Measurements from ENCODE around the gene CAPN2.

The CAPN2 gene

GRCh38 chr1:223702735-223703667 lies 9.3 kb upstream of the CAPN2 start:
- no peak for DNase-seq

GRCh38 chr1:223703668-223704013 lies 8.7 kb upstream of the CAPN2 start:
- DNase-seq: no peak

GRCh38 chr1:223704921-223705878 lies 7.1 kb upstream of the CAPN2 start:
- DNase-seq: no peak

- no peak for DNase-seq
These were observed 6.0 kb upstream of the CAPN2 start for GRCh38 chr1:223706077-223706973.

GRCh38 chr1:223707256-223708000 lies 4.9 kb upstream of the CAPN2 start:
- no peak for DNase-seq

- DNase-seq: no peak
These were observed 4.4 kb upstream of the CAPN2 start for GRCh38 chr1:223708001-223708359.

- no peak for DNase-seq
These were observed 3.6 kb upstream of the CAPN2 start for GRCh38 chr1:223708651-223709268.

GRCh38 chr1:223709598-223709997 lies 2.7 kb upstream of the CAPN2 start:
- no peak for DNase-seq

GRCh38 chr1:223710179-223711133 lies 1.9 kb upstream of the CAPN2 start:
- DNase-seq: peak; percentile 39

- peak; percentile 67 for DNase-seq
These were observed 1.2 kb upstream of the CAPN2 start for GRCh38 chr1:223711173-223711572.

GRCh38 chr1:223711747-223712193 lies 569 bp upstream of the CAPN2 start:
- no peak for DNase-seq

- DNase-seq: no peak
These were observed 623 bp downstream of the CAPN2 start for GRCh38 chr1:223712850-223713474.

- no peak for DNase-seq
These were observed 1.4 kb downstream of the CAPN2 start for GRCh38 chr1:223713546-223714420.

- no peak for DNase-seq
These were observed 2.0 kb downstream of the CAPN2 start for GRCh38 chr1:223714421-223714724.

- DNase-seq: no peak
These were observed 2.7 kb downstream of the CAPN2 start for GRCh38 chr1:223714849-223715603.

GRCh38 chr1:223715604-223716172 lies 3.3 kb downstream of the CAPN2 start:
- DNase-seq: peak; percentile 48

- peak; percentile 62 for DNase-seq
These were observed 4.0 kb downstream of the CAPN2 start for GRCh38 chr1:223716302-223716862.
